IMR-90 (cell line): ENCODE measurements around the gene PRKAG2. TPM values are rescaled to one million over a fixed set of nuclear protein-coding genes. Genes with fewer than 3 reads are reported as not detected.

Experiments
- ATAC-seq: fragments of 200-7000 bp; cut with Tn5 transposase; 2 replicates; pipeline ENCODE4 v1.9.1; 2020; ENCODE audit warnings: low read depth, mild to moderate bottlenecking, moderate library complexity
- BruUV-seq: library from RNA; stranded (reverse); fragments of 400-500 nt; replicated peaks from 2 replicates; lab custom pipeline; 2021; lab: Mats Ljungman, UMichigan
- CTCF ChIA-PET: fragments of 300-600 bp; formaldehyde crosslinking; extraction: SDS; loops from one replicate; lab custom pipeline; 2021; ENCODE audit warnings: antibody characterized with exemption; lab: Yijun Ruan, JAX
- POLR2A ChIA-PET: fragments of 300-600 bp; sonication (Branson Sonifier 250); formaldehyde crosslinking; loops from one replicate; lab custom pipeline; 2022; ENCODE audit warnings: antibody characterized with exemption; ENCODE audit not compliant: unreplicated experiment; lab: Charles Lee
- DNase-seq: peaks from one replicate; pipeline ENCODE4 v3.0.0; 2013
- H2AFZ ChIP-seq: replicated peaks from 2 replicates; pipeline ENCODE3; 2013; ENCODE audit warnings: low read length, mild to moderate bottlenecking; ENCODE audit not compliant: poor library complexity
- H2AK5ac ChIP-seq: 2 replicates; pipeline ENCODE4 v1.6.1; 2013; ENCODE audit warnings: low read depth, low read length, inconsistent platforms
- H2AK9ac ChIP-seq: replicated peaks from 2 replicates; pipeline ENCODE3; 2013; ENCODE audit warnings: mild to moderate bottlenecking, low read depth, low read length, moderate library complexity; ENCODE audit not compliant: poor library complexity
- H2BK120ac ChIP-seq: 2 replicates; pipeline ENCODE4 v1.6.1; 2013; ENCODE audit warnings: low read depth, low read length, inconsistent platforms
- H2BK15ac ChIP-seq: 3 replicates; pipeline ENCODE4 v1.6.1; 2013; ENCODE audit warnings: low read depth, low read length, inconsistent platforms
- H2BK20ac ChIP-seq: 2 replicates; pipeline ENCODE4 v1.6.1; 2013; ENCODE audit warnings: low read depth, mild to moderate bottlenecking, inconsistent platforms, low read length, moderate library complexity
- H2BK5ac ChIP-seq: 2 replicates; pipeline ENCODE4 v1.6.1; 2013; ENCODE audit warnings: mild to moderate bottlenecking, low read depth, low read length, inconsistent platforms; ENCODE audit not compliant: poor library complexity, severe bottlenecking
- H3K14ac ChIP-seq: replicated peaks from 2 replicates; pipeline ENCODE4 v1.6.1; 2013; ENCODE audit warnings: low read depth, low read length, inconsistent platforms
- H3K18ac ChIP-seq: 2 replicates; pipeline ENCODE4 v1.6.1; 2013; ENCODE audit warnings: low read depth, low read length, control low read depth
- H3K23ac ChIP-seq: 2 replicates; pipeline ENCODE4 v1.6.1; 2013; ENCODE audit warnings: low read depth, low read length, inconsistent platforms
- H3K27ac ChIP-seq: 2 replicates; pipeline ENCODE4 v1.5.1; 2013; ENCODE audit warnings: mild to moderate bottlenecking, control low read depth, low read length; ENCODE audit not compliant: insufficient read depth
- H3K27me3 ChIP-seq: 2 replicates; pipeline ENCODE4 v1.6.1; 2013; ENCODE audit warnings: low read length; ENCODE audit not compliant: control insufficient read depth, insufficient read depth
- H3K36me3 ChIP-seq: 2 replicates; pipeline ENCODE4 v1.6.1; 2013; ENCODE audit warnings: low read length, mixed read lengths; ENCODE audit not compliant: control insufficient read depth, insufficient read depth
- H3K4ac ChIP-seq: 2 replicates; pipeline ENCODE4 v1.6.1; 2013; ENCODE audit warnings: low read depth, low read length, inconsistent platforms
- H3K4me1 ChIP-seq: 2 replicates; pipeline ENCODE4 v1.6.1; 2013; ENCODE audit warnings: low read length, mixed read lengths; ENCODE audit not compliant: control insufficient read depth, insufficient read depth
- H3K4me2 ChIP-seq: 2 replicates; pipeline ENCODE4 v1.6.1; 2013; ENCODE audit warnings: low read depth, mild to moderate bottlenecking, control low read depth, low read length, moderate library complexity
- H3K4me3 ChIP-seq: 2 replicates; pipeline ENCODE4 v1.5.1; 2013; ENCODE audit warnings: low read depth, mild to moderate bottlenecking, control low read depth, low read length, moderate library complexity; ENCODE audit not compliant: insufficient read depth
- H3K56ac ChIP-seq: 2 replicates; pipeline ENCODE4 v1.6.1; 2013; ENCODE audit warnings: low read length, inconsistent platforms; ENCODE audit not compliant: insufficient read depth; ENCODE audit errors: extremely low read depth
- H3K79me1 ChIP-seq, 2 experiments: 2 replicates each; pipeline ENCODE4 v1.6.1; 2013; ENCODE audit warnings: low read length in 2 of 2, inconsistent platforms in 1 of 2, low read depth in 1 of 2
- H3K9ac ChIP-seq: 2 replicates; pipeline ENCODE4 v1.6.1; 2013; ENCODE audit warnings: low read depth, low read length, control low read depth
- H3K9me1 ChIP-seq: 2 replicates; pipeline ENCODE4 v1.6.1; 2013; ENCODE audit warnings: low read length, inconsistent platforms; ENCODE audit not compliant: insufficient read depth
- H3K9me3 ChIP-seq: 2 replicates; pipeline ENCODE4 v1.6.1; 2013; ENCODE audit warnings: low read length; ENCODE audit not compliant: control insufficient read depth, insufficient read depth
- H4K20me1 ChIP-seq: 2 replicates; pipeline ENCODE4 v1.6.1; 2013; ENCODE audit warnings: low read length, inconsistent platforms; ENCODE audit not compliant: insufficient read depth
- H4K5ac ChIP-seq: 2 replicates; pipeline ENCODE4 v1.6.1; 2013; ENCODE audit warnings: mild to moderate bottlenecking, low read depth, low read length, control low read depth
- H4K8ac ChIP-seq, 2 experiments: 2 replicates each; pipeline ENCODE4 v1.6.1; 2013; ENCODE audit warnings: low read depth in 2 of 2, low read length in 2 of 2, control low read depth in 1 of 2, inconsistent platforms in 1 of 2
- H4K91ac ChIP-seq: 2 replicates; pipeline ENCODE4 v1.6.1; 2013; ENCODE audit warnings: low read depth, low read length, inconsistent platforms; ENCODE audit not compliant: insufficient read depth
- BHLHE40 ChIP-seq: fragments of 150-350 bp; IDR thresholded peaks from 2 replicates; pipeline ENCODE4 v1.6.1; 2016; ENCODE audit warnings: mild to moderate bottlenecking, low read depth, low read length
- WGBS, 2 experiments: methylation state at CpG; one replicate each; pipeline versions ENCODE4 v1.1.5 to v1.1.7; 2013; ENCODE audit warnings: missing lambda C conversion rate in 2 of 2; ENCODE audit not compliant: insufficient read length in 1 of 2; ENCODE audit errors: extremely low coverage in 2 of 2; 5-methylcytosine and 5-hydroxymethylcytosine counted together
- dilution Hi-C: fragments of 300-500 bp; cut with HindIII; formaldehyde crosslinking; loops from one replicate; pipeline ENCODE4 v1.14.3; 2018; ENCODE audit warnings: low sequenced_read_pairs; ENCODE audit not compliant: unreplicated experiment
- in situ Hi-C: fragments of 300-500 bp; cut with MboI; formaldehyde crosslinking; loops from 3 replicates; pipeline ENCODE4 v1.14.3; 2019; ENCODE audit warnings: low sequenced_read_pairs, inconsistent platforms, mixed read lengths
- intact Hi-C: fragments of 100-400 bp; cut with micrococcal nuclease; formaldehyde crosslinking; loops from 2 replicates; pipeline ENCODE4 v1.10.0; 2022
- polyA plus RNA-seq, 3 experiments: library from polyadenylated mRNA; depleted of rRNA; stranded (reverse); fragments of >200 nt; gene quantifications; 2 replicates each; pipeline ENCODE4 v1.2.3, GENCODE V29; 2012; ENCODE audit warnings: low replicate concordance in 1 of 3
- total RNA-seq: library from RNA; depleted of rRNA; stranded (reverse); fragments of >200 nt; gene quantifications from 2 replicates; pipeline ENCODE4 v1.2.3, GENCODE V29; 2012

Gene PRKAG2
- total and polyA plus RNA-seq, 2 of the 4 experiments (the other 2 are of a cell fraction), result 15.4 to 21.6 TPM

DNA sequence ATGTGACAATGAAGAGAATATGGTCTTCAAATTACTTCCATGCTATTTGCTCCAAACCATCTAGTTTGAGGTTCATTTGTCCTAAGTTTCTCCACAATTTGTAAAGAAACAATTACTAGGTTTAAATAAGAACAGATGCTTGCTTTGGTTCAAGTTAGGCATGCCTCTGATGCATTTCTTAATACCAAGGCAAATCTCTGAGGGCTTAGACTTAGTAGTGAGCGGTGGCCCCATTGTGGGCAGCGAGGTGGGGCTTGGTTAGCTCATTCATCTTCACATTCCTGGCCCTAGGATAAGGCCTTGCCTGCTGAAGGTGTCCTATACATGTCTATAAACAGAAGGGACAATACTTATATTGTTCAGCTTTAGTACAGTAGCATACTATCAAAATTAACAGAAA lies 304.8 kb downstream of the PRKAG2 start:
- Histone ChIP-seq H3K4me1 (no peaks in the 10 kb centered on the region), H2AFZ (no peak overlapping the region), H2BK15ac (no peak overlapping the region), H3K27ac (no peak overlapping the region), H3K4me3 (no peak overlapping the region), H2BK20ac (no peak overlapping the region), H3K18ac (no peak overlapping the region), H4K91ac (no peak overlapping the region), H3K4ac (no peak overlapping the region), H2AK5ac (no peak overlapping the region), H3K36me3 (peaks cover 4% of the 10 kb centered on the region; the same call in 1 of the 2 replicates), H3K27me3 (no peaks in the 10 kb centered on the region), H3K4me2 (no peak overlapping the region), H3K79me1 (no peaks in the 10 kb centered on the region; a peak in 3 of 4 replicates), H3K14ac (no peak overlapping the region), H4K8ac (no peak overlapping the region), H2BK120ac (no peak overlapping the region), H4K5ac (no peak overlapping the region), H2BK5ac (no peak overlapping the region), H3K9me1 (no peaks in the 10 kb centered on the region), H3K23ac (no peak overlapping the region), H3K56ac (no peak overlapping the region), H3K9ac (no peak overlapping the region), H2AK9ac (no peak overlapping the region), H3K9me3 (no peaks in the 10 kb centered on the region), H4K20me1 (no peaks in the 10 kb centered on the region)
- in situ Hi-C loops, result no loop called here
- BruUV-seq, result no TSS peak
- DNase-seq, result no peak
- ChIA-PET CTCF (interaction anchor here (0.8 to 1.1 kb wide), 2 partner anchors 173 to 186 kb away, joined by 3 to 4 read pairs; no protein-coding TSS in a partner anchor), POLR2A (no interaction called here)
- ATAC-seq, result no peak
- dilution Hi-C loops, result no loop called here
- WGBS, 2 experiments, result no CpG with 5 or more reads among the region's 2 CpGs
- no peak for TF ChIP-seq BHLHE40
- intact Hi-C loops, result loop anchor here (5.0 kb wide), 1 partner anchor 135 kb away; no protein-coding TSS in a partner anchor
